COLO668 (cell line): Measurements from ENCODE around the gene LYRM4.
A peak's percentile ranks its signal among the peaks of the same experiment; 100 is the strongest.

Experiments
- DNase-seq: peaks from one replicate; lab custom pipeline; 2025; ENCODE audit not compliant: unreplicated experiment; lab: John Stamatoyannopoulos, UW

Gene LYRM4

GRCh38 chr6:5282191-5282623, 21.5 kb upstream of the LYRM4 start:
- no peak for DNase-seq

GRCh38 chr6:5280920-5281319, 20.2 kb upstream of the LYRM4 start:
- DNase-seq: no peak

GRCh38 chr6:5279891-5280338, 19.2 kb upstream of the LYRM4 start:
- DNase-seq: no peak

GRCh38 chr6:5278565-5279120, 17.9 kb upstream of the LYRM4 start:
- DNase-seq: no peak

GRCh38 chr6:5278047-5278446, 17.3 kb upstream of the LYRM4 start:
- no peak for DNase-seq

GRCh38 chr6:5277589-5277988, 16.8 kb upstream of the LYRM4 start:
- DNase-seq: no peak

- DNase-seq: no peak
Observed at GRCh38 chr6:5276581-5276980, 15.8 kb upstream of the LYRM4 start.

- DNase-seq: no peak
Observed at GRCh38 chr6:5275497-5275896, 14.7 kb upstream of the LYRM4 start.

GRCh38 chr6:5274231-5274630, 13.5 kb upstream of the LYRM4 start:
- no peak for DNase-seq

GRCh38 chr6:5271926-5272325, 11.2 kb upstream of the LYRM4 start:
- no peak for DNase-seq

- no peak for DNase-seq
Observed at GRCh38 chr6:5270093-5270680, 9.4 kb upstream of the LYRM4 start.

- DNase-seq: no peak
Observed at GRCh38 chr6:5266423-5266822, 5.7 kb upstream of the LYRM4 start.

GRCh38 chr6:5261545-5262109, 877 bp upstream of the LYRM4 start:
- DNase-seq: no peak

GRCh38 chr6:5260111-5260620, 584 bp downstream of the LYRM4 start:
- peak; percentile 52 for DNase-seq

- no peak for DNase-seq
Observed at GRCh38 chr6:5259428-5259827, 1.3 kb downstream of the LYRM4 start.

GRCh38 chr6:5257400-5257799, 3.4 kb downstream of the LYRM4 start:
- DNase-seq: no peak

- DNase-seq: no peak
Observed at GRCh38 chr6:5256952-5257351, 3.8 kb downstream of the LYRM4 start.

GRCh38 chr6:5250911-5251310, 9.8 kb downstream of the LYRM4 start:
- DNase-seq: no peak

- DNase-seq: no peak
Observed at GRCh38 chr6:5250451-5250850, 10.3 kb downstream of the LYRM4 start.

- no peak for DNase-seq
Observed at GRCh38 chr6:5249451-5250122, 11.2 kb downstream of the LYRM4 start.

GRCh38 chr6:5248302-5249098, 12.2 kb downstream of the LYRM4 start:
- DNase-seq: peak; percentile 9
